ENCODE data around the gene MACF1. TPM values are rescaled to one million over a fixed set of nuclear protein-coding genes. Genes with fewer than 3 reads are reported as not detected.

MACF1 gene
- total RNA-seq, 2 donors from 2014 or later = 214 to 251 TPM

- no peak overlapping the region for H3K4me3 ChIP-seq (ENCODE audit: low read length)
- DNase-seq = peak; percentile 87
- H3K27ac ChIP-seq (ENCODE audit: low read depth, low read length) = peak overlapping the region; percentile 65
- Mint-ChIP-seq H3K4me1 (peaks cover 50% of the 10 kb centered on the region), H3K9me3 (no peaks in the 10 kb centered on the region), H3K4me3 (no peak overlapping the region), H3K27ac (peak overlapping the region; percentile 88), H3K36me3 (ENCODE audit: low read depth) (no peaks in the 10 kb centered on the region), H3K27me3 (ENCODE audit: insufficient read depth) (no peaks in the 10 kb centered on the region)
- WGBS, 2 experiments (ENCODE audit: insufficient coverage in 1 of 2, insufficient read length in 1 of 2) = 44 to 46% methylated on average over 4 to 6 of the region's 6 CpGs
- H3K4me1 ChIP-seq (ENCODE audit: control insufficient read depth, insufficient read depth, low read length) = peaks cover 26% of the 10 kb centered on the region
- no peaks in the 10 kb centered on the region for H3K27me3 ChIP-seq (ENCODE audit: control insufficient read depth, insufficient read depth, low read length, poor library complexity, severe bottlenecking)
- H3K9ac ChIP-seq (ENCODE audit: extremely low read depth, low read length, poor library complexity, severe bottlenecking) = peak overlapping the region; percentile 2
- TF ChIP-seq, protein P1, sequence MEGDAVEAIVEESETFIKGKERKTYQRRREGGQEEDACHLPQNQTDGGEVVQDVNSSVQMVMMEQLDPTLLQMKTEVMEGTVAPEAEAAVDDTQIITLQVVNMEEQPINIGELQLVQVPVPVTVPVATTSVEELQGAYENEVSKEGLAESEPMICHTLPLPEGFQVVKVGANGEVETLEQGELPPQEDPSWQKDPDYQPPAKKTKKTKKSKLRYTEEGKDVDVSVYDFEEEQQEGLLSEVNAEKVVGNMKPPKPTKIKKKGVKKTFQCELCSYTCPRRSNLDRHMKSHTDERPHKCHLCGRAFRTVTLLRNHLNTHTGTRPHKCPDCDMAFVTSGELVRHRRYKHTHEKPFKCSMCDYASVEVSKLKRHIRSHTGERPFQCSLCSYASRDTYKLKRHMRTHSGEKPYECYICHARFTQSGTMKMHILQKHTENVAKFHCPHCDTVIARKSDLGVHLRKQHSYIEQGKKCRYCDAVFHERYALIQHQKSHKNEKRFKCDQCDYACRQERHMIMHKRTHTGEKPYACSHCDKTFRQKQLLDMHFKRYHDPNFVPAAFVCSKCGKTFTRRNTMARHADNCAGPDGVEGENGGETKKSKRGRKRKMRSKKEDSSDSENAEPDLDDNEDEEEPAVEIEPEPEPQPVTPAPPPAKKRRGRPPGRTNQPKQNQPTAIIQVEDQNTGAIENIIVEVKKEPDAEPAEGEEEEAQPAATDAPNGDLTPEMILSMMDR (conservative IDR thresholded peaks at IDR 0.05) = no peak
- no peaks in the 10 kb centered on the region for H3K9me3 ChIP-seq (ENCODE audit: control insufficient read depth, low read length)
- H3K36me3 ChIP-seq (ENCODE audit: control insufficient read depth, insufficient read depth, low read length) = no peaks in the 10 kb centered on the region
Measured at GRCh38 chr1:39398278-39399021, 194.0 kb downstream of the MACF1 start.

GRCh38 chr1:39401106-39401505 is 196.6 kb downstream of the MACF1 start:
- Histone ChIP-seq H3K36me3 (ENCODE audit: control insufficient read depth, insufficient read depth, low read length) (no peaks in the 10 kb centered on the region), H3K27me3 (ENCODE audit: control insufficient read depth, insufficient read depth, low read length, poor library complexity, severe bottlenecking) (no peaks in the 10 kb centered on the region), H3K4me3 (ENCODE audit: low read length) (no peak overlapping the region), H3K27ac (ENCODE audit: low read depth, low read length) (no peak overlapping the region), H3K9me3 (ENCODE audit: control insufficient read depth, low read length) (no peaks in the 10 kb centered on the region), H3K4me1 (ENCODE audit: control insufficient read depth, insufficient read depth, low read length) (peaks cover 20% of the 10 kb centered on the region), H3K9ac (ENCODE audit: extremely low read depth, low read length, poor library complexity, severe bottlenecking) (no peak overlapping the region)
- no peaks in the 10 kb centered on the region for H3K27me3 Mint-ChIP-seq (ENCODE audit: insufficient read depth)
- H3K9me3 Mint-ChIP-seq = no peaks in the 10 kb centered on the region
- TF ChIP-seq, protein P1 (conservative IDR thresholded peaks at IDR 0.05) = no peak
- H3K27ac Mint-ChIP-seq = no peak overlapping the region
- H3K4me3 Mint-ChIP-seq = no peak overlapping the region
- peaks cover 35% of the 10 kb centered on the region for H3K4me1 Mint-ChIP-seq
- no peak for DNase-seq
- H3K36me3 Mint-ChIP-seq (ENCODE audit: low read depth) = no peaks in the 10 kb centered on the region
- 89 to 94% methylated on average over 2 of the region's 2 CpGs for WGBS, 2 experiments (ENCODE audit: insufficient coverage in 1 of 2, insufficient read length in 1 of 2)

DNA sequence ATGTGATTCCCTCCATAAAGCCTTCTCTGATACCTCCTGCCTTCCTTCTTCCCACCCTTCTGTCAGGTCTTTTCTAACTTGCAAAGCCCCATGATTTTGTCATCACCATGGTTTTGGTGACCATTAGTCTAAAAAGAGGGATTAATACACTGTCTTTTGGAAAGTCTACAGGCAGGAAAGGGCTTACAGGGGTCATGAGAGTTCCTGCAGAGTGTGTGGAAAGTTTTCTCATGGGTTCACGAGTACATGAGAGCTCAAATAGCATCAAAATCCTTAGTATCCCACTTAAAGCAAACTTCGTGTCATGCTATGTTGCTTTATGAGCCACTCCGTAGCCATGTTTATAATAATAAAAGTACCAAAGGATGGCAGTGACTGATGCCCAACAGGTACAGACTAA is 200.4 kb downstream of the MACF1 start:
- no peak overlapping the region for H3K27ac ChIP-seq (ENCODE audit: low read depth, low read length)
- TF ChIP-seq, protein P1 (conservative IDR thresholded peaks at IDR 0.05) = no peak
- WGBS, 2 experiments (ENCODE audit: insufficient coverage in 1 of 2, insufficient read length in 1 of 2) = 94 to 100% methylated on average over 1 to 3 of the region's 3 CpGs
- Mint-ChIP-seq H3K27me3 (ENCODE audit: insufficient read depth) (no peaks in the 10 kb centered on the region), H3K4me1 (peaks cover 31% of the 10 kb centered on the region), H3K27ac (no peak overlapping the region), H3K36me3 (ENCODE audit: low read depth) (no peaks in the 10 kb centered on the region), H3K4me3 (no peak overlapping the region), H3K9me3 (no peaks in the 10 kb centered on the region)
- no peaks in the 10 kb centered on the region for H3K9me3 ChIP-seq (ENCODE audit: control insufficient read depth, low read length)
- H3K36me3 ChIP-seq (ENCODE audit: control insufficient read depth, insufficient read depth, low read length) = no peaks in the 10 kb centered on the region
- no peak overlapping the region for H3K4me3 ChIP-seq (ENCODE audit: low read length)
- no peak overlapping the region for H3K9ac ChIP-seq (ENCODE audit: extremely low read depth, low read length, poor library complexity, severe bottlenecking)
- DNase-seq = no peak
- H3K27me3 ChIP-seq (ENCODE audit: control insufficient read depth, insufficient read depth, low read length, poor library complexity, severe bottlenecking) = no peaks in the 10 kb centered on the region
- H3K4me1 ChIP-seq (ENCODE audit: control insufficient read depth, insufficient read depth, low read length) = peaks cover 15% of the 10 kb centered on the region
